HCT116 (cell line): ENCODE data around the gene STX19. TPM values are rescaled to one million over a fixed set of nuclear protein-coding genes. Genes with fewer than 3 reads are reported as not detected.

ENCODE experiments used
- ATAC-seq: fragments of 200-7000 bp; cut with Tn5 transposase; 2 replicates; pipeline ENCODE4 v1.9.1; 2020; ENCODE audit warnings: mild to moderate bottlenecking, moderate library complexity
- BruUV-seq: library from RNA; stranded (reverse); fragments of 400-500 nt; replicated peaks from 2 replicates; lab custom pipeline; 2021; lab: Mats Ljungman, UMichigan
- CTCF ChIA-PET: fragments of 300-600 bp; sonication (Branson Sonifier 250); formaldehyde crosslinking; loops from one replicate; lab custom pipeline; 2021; ENCODE audit warnings: antibody characterized with exemption; lab: Charles Lee
- POLR2A ChIA-PET: fragments of 300-600, 350-600 bp; sonication (Branson Sonifier 250); formaldehyde crosslinking; loops from one replicate; lab custom pipeline; 2021; ENCODE audit warnings: antibody characterized with exemption; lab: Charles Lee
- RAD21 ChIA-PET, 2 experiments: fragments of 300-600 bp; sonication (Branson Sonifier 250); formaldehyde crosslinking; loops; one replicate each; lab custom pipeline; 2023; ENCODE audit warnings: low total read pairs in 2 of 2; ENCODE audit not compliant: uncharacterized antibody in 2 of 2, unreplicated experiment in 2 of 2, low non-redundant PET in 1 of 2; lab: Charles Lee
- DNase-seq: peaks from one replicate; pipeline ENCODE4 v3.0.0-alpha.2; 2010; ENCODE audit warnings: low read depth, low spot score
- H2AFZ ChIP-seq: fragments of 200-600 bp; shearing (Covaris generic), sonication (generic); 2 replicates; pipeline ENCODE4 v1.6.1; 2017; ENCODE audit warnings: low read depth, mixed run types, mixed read lengths, antibody characterized with exemption, low read length; ENCODE audit not compliant: poor library complexity, severe bottlenecking
- H3K27ac ChIP-seq: 2 replicates; pipeline ENCODE4 v1.5.1; 2012; ENCODE audit warnings: low read depth, low read length
- H3K27me3 ChIP-seq: fragments of 200-600 bp; sonication (generic); 2 replicates; pipeline ENCODE4 v1.6.1; 2016; ENCODE audit warnings: mixed run types, low read length, mixed read lengths; ENCODE audit not compliant: insufficient read depth
- H3K36me3 ChIP-seq, 2 experiments: fragments of 200-500 bp in 1 of 2; fragments of 200-600 bp in 1 of 2; sonication (Bioruptor generic) in 1 of 2; sonication (generic) in 1 of 2; 2 replicates each; pipeline versions ENCODE4 v1.5.1 to v1.6.1; 2014 to 2016; ENCODE audit warnings: low read length in 2 of 2, inconsistent platforms in 1 of 2, mixed read lengths in 1 of 2, mixed run types in 1 of 2; ENCODE audit not compliant: insufficient read depth in 2 of 2, control insufficient read depth in 1 of 2
- H3K4me1 ChIP-seq, 2 experiments: fragments of 200-600 bp in 1 of 2; sonication (generic) in 1 of 2; 2 replicates each; pipeline versions ENCODE4 v1.5.1 to v1.6.1; 2012 to 2017; ENCODE audit warnings: low read length in 2 of 2, inconsistent platforms in 1 of 2, mild to moderate bottlenecking in 1 of 2, mixed read lengths in 1 of 2, mixed run types in 1 of 2, moderate library complexity in 1 of 2; ENCODE audit not compliant: insufficient read depth in 2 of 2, control insufficient read depth in 1 of 2
- H3K4me2 ChIP-seq: fragments of 200-600 bp; sonication (generic); 2 replicates; pipeline ENCODE4 v1.6.1; 2017; ENCODE audit warnings: mixed run types, low read length, mixed read lengths
- H3K4me3 ChIP-seq, 2 experiments: fragments of 200-600 bp in 1 of 2; sonication (generic) in 1 of 2; replicated peaks in 1 of 2; 2 replicates each; pipeline ENCODE4 v1.5.1; 2011 to 2016; ENCODE audit warnings: low read length in 2 of 2, control low read depth in 1 of 2, low read depth in 1 of 2, mild to moderate bottlenecking in 1 of 2, mixed read lengths in 1 of 2, mixed run types in 1 of 2
- H3K79me2 ChIP-seq: fragments of 200-600 bp; sonication (generic); 2 replicates; pipeline ENCODE4 v1.6.1; 2017; ENCODE audit warnings: mild to moderate bottlenecking, mixed run types, low read length, moderate library complexity, mixed read lengths; ENCODE audit not compliant: insufficient read depth
- H3K9ac ChIP-seq: fragments of 200-600 bp; sonication (generic); 2 replicates; pipeline ENCODE4 v1.6.1; 2016; ENCODE audit warnings: low read length, mixed read lengths
- H3K9me2 ChIP-seq: fragments of 200-600 bp; sonication (generic), shearing (Covaris generic); 2 replicates; pipeline ENCODE4 v1.6.1; 2017; ENCODE audit warnings: mixed run types, mild to moderate bottlenecking, moderate library complexity; ENCODE audit not compliant: insufficient read depth
- H3K9me3 ChIP-seq, 2 experiments: fragments of 200-500 bp in 1 of 2; fragments of 200-600 bp in 1 of 2; sonication (Bioruptor generic) in 1 of 2; sonication (generic) in 1 of 2; 2 replicates each; pipeline ENCODE4 v1.6.1; 2014 to 2017; ENCODE audit warnings: low read length in 2 of 2, mixed read lengths in 2 of 2, inconsistent platforms in 1 of 2, low read depth in 1 of 2, mild to moderate bottlenecking in 1 of 2, mixed run types in 1 of 2, moderate library complexity in 1 of 2; ENCODE audit not compliant: control insufficient read depth in 1 of 2, insufficient read depth in 1 of 2
- H4K20me1 ChIP-seq: fragments of 200-600 bp; sonication (generic), shearing (Covaris generic); 2 replicates; pipeline ENCODE4 v1.6.1; 2017; ENCODE audit warnings: mixed run types, mild to moderate bottlenecking, moderate library complexity; ENCODE audit not compliant: insufficient read depth
- CEBPB ChIP-seq: IDR thresholded peaks from 2 replicates; pipeline ENCODE4 v1.6.1; 2012; ENCODE audit warnings: low read depth
- CTCF ChIP-seq, 3 experiments: fragments of 200-600 bp in 1 of 3; sonication (generic) in 1 of 3; IDR thresholded peaks in 2 of 3; conservative IDR thresholded peaks in 1 of 3; 2 replicates each; pipeline ENCODE4 v1.5.1; 2012 to 2017; ENCODE audit warnings: low read depth in 2 of 3, low read length in 2 of 3, antibody characterized with exemption in 1 of 3, borderline replicate concordance in 1 of 3, control low read depth in 1 of 3, mild to moderate bottlenecking in 1 of 3, mixed read lengths in 1 of 3, mixed run types in 1 of 3, moderate library complexity in 1 of 3; ENCODE audit not compliant: insufficient read depth in 1 of 3
- EGR1 ChIP-seq: IDR thresholded peaks from 2 replicates; pipeline ENCODE4 v1.6.1; 2012; ENCODE audit warnings: low read depth
- EZH2 ChIP-seq: fragments of 200-600 bp; sonication (generic); IDR thresholded peaks from 2 replicates; pipeline ENCODE4 v1.6.1; 2017; ENCODE audit warnings: antibody characterized with exemption, mixed run types
- EZH2phosphoT487 ChIP-seq: fragments of 200-600 bp; IDR thresholded peaks from 2 replicates; pipeline ENCODE4 v1.6.1; 2018; ENCODE audit warnings: antibody characterized with exemption, borderline replicate concordance
- FOSL1 ChIP-seq: IDR thresholded peaks from 2 replicates; pipeline ENCODE4 v1.6.1; 2012; ENCODE audit warnings: low read depth
- JUND ChIP-seq: IDR thresholded peaks from 2 replicates; pipeline ENCODE4 v1.6.1; 2012
- MAX ChIP-seq: IDR thresholded peaks from 2 replicates; pipeline ENCODE4 v1.6.1; 2012
- POLR2A ChIP-seq: IDR thresholded peaks from 2 replicates; pipeline ENCODE4 v1.7.0; 2011; ENCODE audit warnings: borderline replicate concordance; ENCODE audit not compliant: insufficient read depth, insufficient read length; ENCODE audit errors: extremely low read depth
- POLR2AphosphoS5 ChIP-seq: IDR thresholded peaks from 2 replicates; pipeline ENCODE4 v1.6.1; 2011; ENCODE audit warnings: mild to moderate bottlenecking, low read depth, low read length, moderate library complexity
- RAD21 ChIP-seq: IDR thresholded peaks from 2 replicates; pipeline ENCODE4 v1.6.1; 2012; ENCODE audit warnings: low read depth, mild to moderate bottlenecking
- REST ChIP-seq: IDR thresholded peaks from 2 replicates; pipeline ENCODE4 v1.6.1; 2012; ENCODE audit warnings: low read depth
- SIN3A ChIP-seq: IDR thresholded peaks from 2 replicates; pipeline ENCODE4 v1.6.1; 2012; ENCODE audit warnings: low read depth
- SP1 ChIP-seq: IDR thresholded peaks from 2 replicates; pipeline ENCODE4 v1.6.1; 2012; ENCODE audit warnings: low read depth
- SRF ChIP-seq: IDR thresholded peaks from 2 replicates; pipeline ENCODE4 v1.6.1; 2012; ENCODE audit warnings: low read depth
- ZFX ChIP-seq: fragments of 450-650 bp; IDR thresholded peaks from 2 replicates; pipeline ENCODE4 v1.6.1; 2017
- intact Hi-C: fragments of 100-400 bp; cut with micrococcal nuclease; formaldehyde crosslinking; loops from 2 replicates; pipeline ENCODE4 v1.10.0; 2022
- total RNA-seq: library from RNA; stranded (reverse); gene quantifications from one replicate; pipeline ENCODE4 v1.2.1, GENCODE V29; 2021; ENCODE audit not compliant: unreplicated experiment
- TF ChIP-seq, protein P1 (sequence below): IDR thresholded peaks from 2 replicates; pipeline ENCODE4 v1.6.1; 2011; ENCODE audit warnings: mild to moderate bottlenecking, low read length, moderate library complexity; ENCODE audit not compliant: insufficient replicate concordance; ENCODE audit errors: extremely low read depth

STX19 gene
- total RNA-seq, 1 experiment from 2014 or later, result not detected

- POLR2A ChIA-PET, result no interaction called here
- Histone ChIP-seq H4K20me1 (no peaks in the 10 kb centered on the region), H3K27me3 (no peaks in the 10 kb centered on the region), H3K79me2 (no peaks in the 10 kb centered on the region; the same call in 1 of the 2 replicates), H3K4me2 (no peak overlapping the region), H2AFZ (no peak overlapping the region), H3K27ac (no peak overlapping the region), H3K9me2 (no peaks in the 10 kb centered on the region), H3K9ac (no peak overlapping the region), H3K4me3 (no peak overlapping the region), H3K4me1 (no peaks in the 10 kb centered on the region), H3K36me3 (no peaks in the 10 kb centered on the region), H3K9me3 (no peaks in the 10 kb centered on the region)
- RAD21 ChIA-PET, result no interaction called here
- no peak for ATAC-seq
- no peak for DNase-seq
- BruUV-seq, result no TSS peak
- intact Hi-C loops, result no loop called here
- CTCF ChIA-PET, result no interaction called here
- TF ChIP-seq EZH2phosphoT487 (no peak), EZH2 (no peak), SP1 (no peak), RAD21 (no peak), POLR2AphosphoS5 (no peak), MAX (no peak), EGR1 (no peak), ZFX (no peak), REST (no peak), JUND (no peak), CEBPB (no peak), FOSL1 (no peak), SRF (no peak), POLR2A (no peak), CTCF (IDR thresholded peaks at IDR 0.05 in 2 of 3, conservative IDR thresholded peaks at IDR 0.05 in 1 of 3; ENCODE audit: borderline replicate concordance in 1 of 3, insufficient read depth in 1 of 3, low read depth in 2 of 3, low read length in 2 of 3) (no peak), SIN3A (no peak)
- TF ChIP-seq, protein P1, sequence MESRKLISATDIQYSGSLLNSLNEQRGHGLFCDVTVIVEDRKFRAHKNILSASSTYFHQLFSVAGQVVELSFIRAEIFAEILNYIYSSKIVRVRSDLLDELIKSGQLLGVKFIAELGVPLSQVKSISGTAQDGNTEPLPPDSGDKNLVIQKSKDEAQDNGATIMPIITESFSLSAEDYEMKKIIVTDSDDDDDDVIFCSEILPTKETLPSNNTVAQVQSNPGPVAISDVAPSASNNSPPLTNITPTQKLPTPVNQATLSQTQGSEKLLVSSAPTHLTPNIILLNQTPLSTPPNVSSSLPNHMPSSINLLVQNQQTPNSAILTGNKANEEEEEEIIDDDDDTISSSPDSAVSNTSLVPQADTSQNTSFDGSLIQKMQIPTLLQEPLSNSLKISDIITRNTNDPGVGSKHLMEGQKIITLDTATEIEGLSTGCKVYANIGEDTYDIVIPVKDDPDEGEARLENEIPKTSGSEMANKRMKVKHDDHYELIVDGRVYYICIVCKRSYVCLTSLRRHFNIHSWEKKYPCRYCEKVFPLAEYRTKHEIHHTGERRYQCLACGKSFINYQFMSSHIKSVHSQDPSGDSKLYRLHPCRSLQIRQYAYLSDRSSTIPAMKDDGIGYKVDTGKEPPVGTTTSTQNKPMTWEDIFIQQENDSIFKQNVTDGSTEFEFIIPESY, result no peak
- TF ChIP-seq, all 23 proteins: peak for 0
These were observed 47.7 kb upstream of the STX19 start for GRCh38 chr3:94076055-94076454.
